Activated CD4-positive, alpha-beta T cell treated with anti-CD3 and anti-CD28 coated beads for 24 hours (primary cell): ENCODE results near the gene GAL3ST2.
"Not testable (repeated sequence)": the region's sequence is repeated elsewhere in the genome, so short reads cannot be mapped to it uniquely, and the experiment has no call there.

Experiments
- DNase-seq, 2 donors: peaks; one replicate each; pipeline ENCODE4 v3.0.0-alpha.2; 2020; ENCODE audit warnings: low read depth in 2 of 2

The GAL3ST2 gene

DNA sequence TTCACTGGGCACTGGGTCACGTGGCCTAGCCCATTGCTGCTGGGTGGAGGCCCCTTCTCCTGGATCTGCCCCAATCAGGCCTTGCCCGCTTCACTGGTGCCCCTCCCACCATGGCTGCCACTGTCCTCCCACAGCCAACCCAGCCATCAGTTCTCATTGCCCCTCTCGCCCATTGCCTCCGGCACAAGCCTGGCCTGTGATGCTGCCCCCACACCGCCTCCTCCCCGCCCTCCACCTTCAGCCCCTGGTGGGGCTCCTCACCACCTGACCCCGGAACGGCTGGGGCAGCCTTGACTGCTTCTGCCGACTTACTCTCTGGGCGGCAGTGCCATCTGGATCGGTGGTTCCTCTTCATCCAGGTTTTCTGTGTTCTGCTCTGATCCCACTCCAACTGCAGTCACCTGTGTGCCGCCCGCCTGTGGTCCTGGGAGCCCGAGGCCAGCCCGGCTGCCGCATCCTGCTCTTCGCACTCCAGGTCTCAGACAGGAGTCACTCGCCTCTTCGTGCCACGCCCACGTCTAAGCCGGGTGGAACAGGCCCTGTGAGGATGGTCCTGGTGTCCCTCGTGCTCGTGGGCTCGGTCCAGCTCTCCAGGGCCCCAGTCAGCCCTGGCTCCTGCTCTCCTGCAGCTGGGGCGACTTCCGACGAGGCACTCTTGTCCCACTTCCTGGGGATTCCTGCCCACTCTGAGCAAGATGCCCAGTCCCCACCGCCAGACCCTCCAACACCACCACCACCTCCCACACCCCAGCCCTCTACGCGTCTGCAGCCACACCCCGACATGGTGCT is 28.0 kb upstream of the GAL3ST2 start:
- no peak for DNase-seq

- no peak for DNase-seq
These were observed 26.4 kb upstream of the GAL3ST2 start for GRCh38 chr2:241750076-241750840.

DNA sequence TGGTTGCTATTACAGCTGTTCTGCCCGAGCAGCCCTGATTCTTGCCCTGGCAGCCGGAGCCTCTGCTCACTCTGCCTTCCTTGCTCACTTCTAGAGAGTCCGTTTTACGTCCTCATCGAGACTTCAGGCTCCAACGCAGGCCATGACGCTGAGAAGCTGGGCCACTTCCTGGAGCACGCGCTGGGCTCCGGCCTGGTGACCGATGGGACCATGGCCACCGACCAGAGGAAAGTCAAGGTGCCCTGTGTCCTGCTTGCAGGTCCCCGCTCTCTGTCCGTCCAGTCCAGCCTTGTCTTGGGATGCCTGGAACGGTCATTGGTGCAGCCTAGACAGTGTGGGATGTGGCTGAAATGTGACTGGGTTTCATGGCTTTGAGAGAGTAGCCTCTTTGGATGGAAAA is 25.5 kb upstream of the GAL3ST2 start:
- no peak for DNase-seq

GRCh38 chr2:241751776-241752175 is 24.8 kb upstream of the GAL3ST2 start:
- no peak for DNase-seq

- no peak for DNase-seq
These were observed 24.4 kb upstream of the GAL3ST2 start for GRCh38 chr2:241752253-241752652.

GRCh38 chr2:241752689-241753276 is 23.8 kb upstream of the GAL3ST2 start:
- DNase-seq, result no peak

- DNase-seq, result no peak
These were observed 23.1 kb upstream of the GAL3ST2 start for GRCh38 chr2:241753493-241753892.

DNA sequence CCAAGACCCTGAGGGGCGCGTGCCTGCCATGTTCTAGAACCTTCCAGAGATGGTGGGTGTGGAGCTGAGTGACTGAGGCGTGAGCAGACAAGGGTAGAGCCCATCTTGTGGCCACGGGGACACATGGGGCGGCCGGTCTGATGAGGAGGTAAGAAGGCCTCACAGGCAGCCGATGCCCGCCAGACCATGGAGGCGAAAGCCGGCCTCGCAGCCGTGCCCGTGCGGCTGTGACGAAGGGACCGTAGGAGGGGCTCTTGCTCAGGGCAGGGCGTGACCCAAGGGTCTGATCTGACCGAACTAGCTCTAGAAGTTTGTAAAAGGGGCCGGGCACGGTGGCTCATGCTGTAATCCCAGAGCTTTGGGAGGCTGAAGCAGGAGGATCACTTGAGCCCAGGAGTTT is 22.6 kb upstream of the GAL3ST2 start:
- no peak for DNase-seq

- no peak for DNase-seq
These were observed 21.5 kb upstream of the GAL3ST2 start for GRCh38 chr2:241755166-241755565.

DNA sequence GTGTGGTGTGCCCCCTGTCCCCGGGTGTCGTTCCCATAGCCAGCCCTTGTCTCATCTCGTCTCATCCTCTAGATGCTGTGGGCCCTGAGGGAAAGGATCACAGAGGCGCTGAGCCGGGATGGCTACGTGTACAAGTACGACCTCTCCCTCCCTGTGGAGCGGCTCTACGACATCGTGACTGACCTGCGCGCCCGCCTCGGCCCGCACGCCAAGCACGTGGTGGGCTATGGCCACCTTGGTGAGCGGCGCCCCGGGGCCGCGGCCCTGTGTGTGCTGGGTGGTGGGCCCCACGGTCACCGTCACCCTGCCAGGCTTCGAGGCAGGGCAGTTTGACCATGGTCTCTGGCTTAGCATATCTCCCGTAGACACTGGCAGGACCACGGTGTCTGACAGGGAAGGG is 20.8 kb upstream of the GAL3ST2 start:
- DNase-seq, result no peak

GRCh38 chr2:241759067-241759807 is 17.4 kb upstream of the GAL3ST2 start:
- no peak for DNase-seq

- DNase-seq, result not testable (repeated sequence)
These were observed 16.7 kb upstream of the GAL3ST2 start for GRCh38 chr2:241759893-241760292.

GRCh38 chr2:241760301-241760771 is 16.3 kb upstream of the GAL3ST2 start:
- no peak for DNase-seq

DNA sequence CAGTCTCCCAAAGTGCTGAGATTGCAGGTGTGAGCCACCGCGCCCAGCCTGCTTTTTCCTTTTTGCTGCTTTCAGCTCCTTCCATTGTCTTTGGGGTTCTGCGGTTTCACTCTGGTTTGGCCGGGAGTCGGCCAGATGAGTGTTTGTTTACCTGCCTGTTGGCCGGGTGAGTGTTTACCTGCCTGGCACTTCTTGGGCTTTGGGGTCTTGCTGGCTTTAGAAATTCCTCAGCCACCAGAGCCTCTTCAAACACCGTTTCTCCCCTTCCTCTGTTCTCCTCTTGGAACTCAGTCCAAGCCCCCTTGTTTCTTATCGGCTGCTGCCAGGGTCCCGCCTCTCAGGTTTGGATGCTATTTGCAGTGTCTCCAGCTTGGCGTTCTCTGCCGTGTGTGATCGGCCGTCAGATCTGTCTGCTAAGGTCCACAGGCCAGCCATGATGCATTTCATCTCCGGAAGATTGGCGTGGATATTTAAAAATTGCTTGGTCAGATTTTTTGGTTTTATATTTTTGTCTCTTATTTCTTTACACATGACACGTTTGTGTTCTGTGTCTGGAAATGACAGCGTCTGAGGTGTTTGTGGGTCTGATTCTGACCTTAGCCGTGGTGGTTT is 14.2 kb upstream of the GAL3ST2 start:
- no peak for DNase-seq

DNA sequence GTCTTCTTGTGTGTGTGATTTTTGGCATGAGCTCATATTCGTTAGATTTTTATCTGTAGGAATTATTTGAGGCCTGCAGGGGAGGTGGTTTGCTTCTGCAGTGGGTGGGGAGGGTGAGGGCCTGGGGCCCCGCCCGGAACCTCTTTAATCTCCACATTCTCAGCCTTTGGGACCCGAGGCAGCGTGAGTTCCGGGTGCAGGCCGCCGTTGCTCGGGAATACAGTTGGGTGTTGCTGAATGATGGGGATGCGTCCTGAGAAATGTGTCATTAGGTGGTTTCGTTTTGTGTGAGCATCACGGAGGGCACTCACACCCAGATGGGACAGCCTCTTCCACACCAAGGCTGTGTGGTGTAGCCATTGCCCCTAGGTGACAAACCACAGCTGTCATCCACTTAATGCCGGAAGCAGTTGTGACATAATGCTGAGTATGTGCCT is 13.7 kb upstream of the GAL3ST2 start:
- peak in 1 of 2 donors; percentile 22 for DNase-seq

GRCh38 chr2:241763551-241764274 is 12.9 kb upstream of the GAL3ST2 start:
- DNase-seq, result no peak

DNA sequence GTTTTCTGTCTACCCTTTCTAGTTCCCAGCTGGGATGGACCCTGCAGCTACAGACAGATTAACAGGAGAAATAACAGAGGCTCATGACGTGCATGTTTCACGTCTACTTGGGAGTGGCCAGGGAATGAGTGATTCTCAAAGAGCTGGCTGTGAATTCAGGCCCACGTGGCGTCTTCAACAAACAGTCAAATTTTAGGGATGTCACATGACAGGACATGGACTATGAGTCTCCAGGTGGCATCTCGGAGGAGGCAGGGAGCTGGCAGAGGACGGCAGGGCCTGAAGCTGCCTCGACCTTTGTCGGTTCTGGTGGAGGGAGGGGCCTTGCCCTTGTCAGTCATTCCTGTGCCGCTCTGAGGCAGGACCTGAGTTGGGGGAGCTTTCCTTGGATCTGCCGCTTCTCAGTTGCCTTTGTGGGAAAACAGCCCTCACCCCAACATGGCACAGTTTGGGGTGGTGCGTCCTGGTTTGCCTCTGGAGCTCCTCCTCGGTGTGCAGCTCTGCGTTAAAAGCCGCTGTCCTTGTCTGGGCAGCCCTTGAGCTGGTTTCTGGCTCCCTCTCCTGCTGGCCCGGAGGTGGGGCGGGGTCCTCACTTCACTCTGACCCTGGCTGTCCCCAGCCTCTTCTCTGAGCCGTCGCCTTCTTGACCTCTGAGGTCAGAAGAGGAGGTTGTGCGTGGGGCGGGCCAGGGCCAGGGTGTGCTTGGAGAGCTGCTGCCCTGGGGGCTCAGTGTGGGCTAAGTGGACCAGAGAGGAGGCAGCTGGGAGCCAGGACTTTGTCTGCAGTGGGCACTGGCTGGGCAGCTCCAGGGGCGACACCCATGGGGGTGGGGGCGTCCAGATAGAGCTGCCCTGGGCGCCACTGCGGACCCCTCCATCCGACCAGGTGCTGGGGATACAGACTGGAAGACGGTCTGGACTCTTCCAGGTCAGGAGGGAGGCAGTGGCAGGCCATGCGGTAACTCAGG is 12.1 kb upstream of the GAL3ST2 start:
- no peak for DNase-seq

GRCh38 chr2:241767464-241768250 is 9.0 kb upstream of the GAL3ST2 start:
- DNase-seq, result no peak

DNA sequence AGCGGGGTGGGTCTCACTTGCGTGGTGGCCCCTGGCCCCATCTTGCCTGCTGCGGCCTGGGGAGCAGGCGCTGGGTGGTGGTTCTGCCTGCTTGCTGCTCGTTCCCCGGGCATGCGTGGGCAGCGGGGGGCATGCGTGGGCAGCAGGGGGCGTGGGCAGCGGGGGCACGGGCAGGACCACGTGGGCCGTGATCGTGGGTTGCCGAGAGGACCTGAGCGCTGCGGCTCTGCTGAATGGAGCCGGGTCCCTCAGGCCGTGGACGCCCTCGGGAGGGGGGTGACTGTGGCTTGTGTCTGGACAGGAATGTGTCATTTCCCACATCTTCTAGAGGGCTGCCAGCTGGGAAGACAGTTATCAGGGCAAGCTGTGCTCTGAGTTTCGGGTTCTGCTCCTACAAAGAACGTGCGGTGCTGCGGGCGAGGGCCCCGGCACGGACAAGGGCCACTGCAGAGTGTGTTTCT is 8.3 kb upstream of the GAL3ST2 start:
- DNase-seq, result no peak
